Neural cell (in vitro differentiated cells): ENCODE data around the gene OR10C1. TPM values are rescaled to one million over a fixed set of nuclear protein-coding genes. Genes with fewer than 3 reads are reported as not detected.

Experiments used
- H2AFZ ChIP-seq: fragments of 200-600, 300-800 bp; sonication (generic), shearing (Covaris generic); 2 replicates; pipeline ENCODE4 v1.6.0; 2014; ENCODE audit warnings: low read depth, mild to moderate bottlenecking, antibody characterized with exemption, low read length, moderate library complexity
- H3F3A ChIP-seq: fragments of 200-600 bp; shearing (Covaris generic); 2 replicates; pipeline ENCODE4 v1.6.1; 2016; ENCODE audit warnings: mild to moderate bottlenecking, moderate library complexity, mixed read lengths, antibody characterized with exemption, low read length; ENCODE audit not compliant: insufficient read depth, poor library complexity, severe bottlenecking
- H3K27ac ChIP-seq: fragments of 200-600, 300-800 bp; sonication (generic), shearing (Covaris generic); 2 replicates; pipeline ENCODE4 v1.5.1; 2014; ENCODE audit warnings: mild to moderate bottlenecking, low read length, moderate library complexity
- H3K27me3 ChIP-seq: fragments of 300-800, 200-600 bp; sonication (generic), shearing (Covaris generic); 2 replicates; pipeline ENCODE4 v1.6.0; 2014; ENCODE audit warnings: mild to moderate bottlenecking, low read depth, low read length, moderate library complexity; ENCODE audit not compliant: insufficient read depth
- H3K36me3 ChIP-seq: fragments of 300-800, 200-600 bp; sonication (generic), shearing (Covaris generic); 2 replicates; pipeline ENCODE4 v1.5.1; 2014; ENCODE audit warnings: mild to moderate bottlenecking, antibody characterized with exemption, low read length, moderate library complexity; ENCODE audit not compliant: insufficient read depth
- H3K4me2 ChIP-seq: fragments of 300-800, 200-600 bp; sonication (generic), shearing (Covaris generic); 2 replicates; pipeline ENCODE4 v1.6.0; 2014; ENCODE audit warnings: mild to moderate bottlenecking, low read length
- H3K4me3 ChIP-seq: fragments of 300-800, 200-600 bp; sonication (generic), shearing (Covaris generic); 2 replicates; pipeline ENCODE4 v1.5.1; 2014; ENCODE audit warnings: mild to moderate bottlenecking, low read length, moderate library complexity
- H3K79me2 ChIP-seq: fragments of 200-600 bp; shearing (Covaris generic); replicated peaks from 2 replicates; pipeline ENCODE4 v1.6.0; 2014; ENCODE audit warnings: mild to moderate bottlenecking, low read length, moderate library complexity; ENCODE audit not compliant: insufficient read depth
- H3K9ac ChIP-seq: fragments of 300-800, 200-600 bp; sonication (generic), shearing (Covaris generic); 2 replicates; pipeline ENCODE4 v1.6.1; 2016; ENCODE audit warnings: mild to moderate bottlenecking, low read length, mixed read lengths
- H3K9me2 ChIP-seq: fragments of 200-600 bp; shearing (Covaris generic); 2 replicates; pipeline ENCODE4 v1.6.1; 2016; ENCODE audit warnings: mild to moderate bottlenecking, low read length, mixed read lengths; ENCODE audit not compliant: insufficient read depth
- H3K9me3 ChIP-seq: fragments of 200-600, 300-800 bp; sonication (generic), shearing (Covaris generic); 2 replicates; pipeline ENCODE4 v1.6.1; 2016; ENCODE audit warnings: mild to moderate bottlenecking, mixed run types, low read length, moderate library complexity, mixed read lengths
- H4K20me1 ChIP-seq: fragments of 200-600 bp; shearing (Covaris generic); 2 replicates; pipeline ENCODE4 v1.6.1; 2016; ENCODE audit warnings: mild to moderate bottlenecking, mixed run types; ENCODE audit not compliant: insufficient read depth
- EP300 ChIP-seq: fragments of 450-650 bp; conservative IDR thresholded peaks from 2 replicates; pipeline ENCODE4 v1.6.1; 2014; ENCODE audit warnings: antibody characterized with exemption, mild to moderate bottlenecking, moderate library complexity; ENCODE audit not compliant: poor library complexity, severe bottlenecking
- EZH2 ChIP-seq: fragments of 200-600, 300-800 bp; shearing (Covaris generic), sonication (generic); IDR thresholded peaks from 2 replicates; pipeline ENCODE4 v1.6.1; 2014; ENCODE audit warnings: antibody characterized with exemption, low read length, borderline replicate concordance, mild to moderate bottlenecking; ENCODE audit not compliant: insufficient read depth, poor library complexity, severe bottlenecking
- MXI1 ChIP-seq: fragments of 450-650 bp; conservative IDR thresholded peaks from 2 replicates; pipeline ENCODE4 v1.6.1; 2014; ENCODE audit warnings: antibody characterized with exemption, mild to moderate bottlenecking; ENCODE audit not compliant: poor library complexity, severe bottlenecking
- POLR2AphosphoS5 ChIP-seq: IDR thresholded peaks from 2 replicates; pipeline ENCODE4 v1.6.1; 2012
- RAD21 ChIP-seq: fragments of 450-650 bp; conservative IDR thresholded peaks from 2 replicates; pipeline ENCODE4 v1.6.1; 2014; ENCODE audit warnings: antibody characterized with exemption, mild to moderate bottlenecking, moderate library complexity
- SMC3 ChIP-seq: fragments of 450-650 bp; conservative IDR thresholded peaks from 2 replicates; pipeline ENCODE4 v1.6.1; 2014; ENCODE audit warnings: antibody characterized with exemption, mild to moderate bottlenecking, moderate library complexity; ENCODE audit not compliant: poor library complexity
- TAF1 ChIP-seq: IDR thresholded peaks from 2 replicates; pipeline ENCODE4 v1.6.1; 2012; ENCODE audit warnings: low read depth
- polyA plus RNA-seq: library from polyadenylated mRNA; depleted of rRNA; stranded (reverse); fragments of >200 nt; gene quantifications from 2 replicates; pipeline ENCODE4 v1.2.3, GENCODE V29; 2014
- TF ChIP-seq, protein P1 (sequence below): IDR thresholded peaks from 2 replicates; pipeline ENCODE4 v1.6.1; 2012; ENCODE audit warnings: borderline replicate concordance
- TF ChIP-seq, protein P2 (sequence below): fragments of 450-650 bp; IDR thresholded peaks from 2 replicates; pipeline ENCODE4 v1.5.1; 2014; ENCODE audit warnings: antibody characterized with exemption, mild to moderate bottlenecking, moderate library complexity; ENCODE audit not compliant: poor library complexity, severe bottlenecking

OR10C1 gene
- polyA plus RNA-seq, 1 donor from 2014 or later, result not detected

DNA sequence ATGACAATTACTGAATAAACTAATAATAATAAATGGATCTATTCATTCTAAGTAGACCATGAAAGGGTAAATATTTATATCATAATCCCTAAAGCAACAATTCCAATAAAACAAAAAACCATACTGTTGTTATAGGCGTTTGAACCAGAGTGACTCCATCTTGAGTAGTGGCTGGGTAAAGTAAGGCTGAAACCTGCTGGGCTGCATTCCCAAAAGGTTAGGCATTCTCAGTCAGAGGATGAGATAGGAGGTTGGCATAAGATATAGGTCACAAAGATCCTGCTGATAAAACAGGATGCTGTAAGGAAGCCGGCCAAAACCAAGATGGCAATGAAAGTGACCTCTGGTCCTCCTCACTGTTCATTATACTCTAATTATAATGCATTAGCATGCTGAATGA, 26.2 kb downstream of the OR10C1 start:
- Histone ChIP-seq H3K9me2 (no peaks in the 10 kb centered on the region), H2AFZ (no peak overlapping the region), H3K9me3 (no peaks in the 10 kb centered on the region), H3K27me3 (no peaks in the 10 kb centered on the region), H4K20me1 (no peaks in the 10 kb centered on the region), H3K27ac (no peak overlapping the region), H3F3A (no peaks in the 10 kb centered on the region), H3K79me2 (no peaks in the 10 kb centered on the region), H3K9ac (no peak overlapping the region), H3K4me2 (no peak overlapping the region), H3K36me3 (no peaks in the 10 kb centered on the region), H3K4me3 (no peak overlapping the region)
- TF ChIP-seq POLR2AphosphoS5 (no peak), EZH2 (no peak), EP300 (no peak), MXI1 (no peak), SMC3 (no peak), RAD21 (no peak), TAF1 (no peak)
- TF ChIP-seq, protein P1, sequence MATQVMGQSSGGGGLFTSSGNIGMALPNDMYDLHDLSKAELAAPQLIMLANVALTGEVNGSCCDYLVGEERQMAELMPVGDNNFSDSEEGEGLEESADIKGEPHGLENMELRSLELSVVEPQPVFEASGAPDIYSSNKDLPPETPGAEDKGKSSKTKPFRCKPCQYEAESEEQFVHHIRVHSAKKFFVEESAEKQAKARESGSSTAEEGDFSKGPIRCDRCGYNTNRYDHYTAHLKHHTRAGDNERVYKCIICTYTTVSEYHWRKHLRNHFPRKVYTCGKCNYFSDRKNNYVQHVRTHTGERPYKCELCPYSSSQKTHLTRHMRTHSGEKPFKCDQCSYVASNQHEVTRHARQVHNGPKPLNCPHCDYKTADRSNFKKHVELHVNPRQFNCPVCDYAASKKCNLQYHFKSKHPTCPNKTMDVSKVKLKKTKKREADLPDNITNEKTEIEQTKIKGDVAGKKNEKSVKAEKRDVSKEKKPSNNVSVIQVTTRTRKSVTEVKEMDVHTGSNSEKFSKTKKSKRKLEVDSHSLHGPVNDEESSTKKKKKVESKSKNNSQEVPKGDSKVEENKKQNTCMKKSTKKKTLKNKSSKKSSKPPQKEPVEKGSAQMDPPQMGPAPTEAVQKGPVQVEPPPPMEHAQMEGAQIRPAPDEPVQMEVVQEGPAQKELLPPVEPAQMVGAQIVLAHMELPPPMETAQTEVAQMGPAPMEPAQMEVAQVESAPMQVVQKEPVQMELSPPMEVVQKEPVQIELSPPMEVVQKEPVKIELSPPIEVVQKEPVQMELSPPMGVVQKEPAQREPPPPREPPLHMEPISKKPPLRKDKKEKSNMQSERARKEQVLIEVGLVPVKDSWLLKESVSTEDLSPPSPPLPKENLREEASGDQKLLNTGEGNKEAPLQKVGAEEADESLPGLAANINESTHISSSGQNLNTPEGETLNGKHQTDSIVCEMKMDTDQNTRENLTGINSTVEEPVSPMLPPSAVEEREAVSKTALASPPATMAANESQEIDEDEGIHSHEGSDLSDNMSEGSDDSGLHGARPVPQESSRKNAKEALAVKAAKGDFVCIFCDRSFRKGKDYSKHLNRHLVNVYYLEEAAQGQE, result no peak
- TF ChIP-seq, protein P2, sequence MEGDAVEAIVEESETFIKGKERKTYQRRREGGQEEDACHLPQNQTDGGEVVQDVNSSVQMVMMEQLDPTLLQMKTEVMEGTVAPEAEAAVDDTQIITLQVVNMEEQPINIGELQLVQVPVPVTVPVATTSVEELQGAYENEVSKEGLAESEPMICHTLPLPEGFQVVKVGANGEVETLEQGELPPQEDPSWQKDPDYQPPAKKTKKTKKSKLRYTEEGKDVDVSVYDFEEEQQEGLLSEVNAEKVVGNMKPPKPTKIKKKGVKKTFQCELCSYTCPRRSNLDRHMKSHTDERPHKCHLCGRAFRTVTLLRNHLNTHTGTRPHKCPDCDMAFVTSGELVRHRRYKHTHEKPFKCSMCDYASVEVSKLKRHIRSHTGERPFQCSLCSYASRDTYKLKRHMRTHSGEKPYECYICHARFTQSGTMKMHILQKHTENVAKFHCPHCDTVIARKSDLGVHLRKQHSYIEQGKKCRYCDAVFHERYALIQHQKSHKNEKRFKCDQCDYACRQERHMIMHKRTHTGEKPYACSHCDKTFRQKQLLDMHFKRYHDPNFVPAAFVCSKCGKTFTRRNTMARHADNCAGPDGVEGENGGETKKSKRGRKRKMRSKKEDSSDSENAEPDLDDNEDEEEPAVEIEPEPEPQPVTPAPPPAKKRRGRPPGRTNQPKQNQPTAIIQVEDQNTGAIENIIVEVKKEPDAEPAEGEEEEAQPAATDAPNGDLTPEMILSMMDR, result no peak

DNA sequence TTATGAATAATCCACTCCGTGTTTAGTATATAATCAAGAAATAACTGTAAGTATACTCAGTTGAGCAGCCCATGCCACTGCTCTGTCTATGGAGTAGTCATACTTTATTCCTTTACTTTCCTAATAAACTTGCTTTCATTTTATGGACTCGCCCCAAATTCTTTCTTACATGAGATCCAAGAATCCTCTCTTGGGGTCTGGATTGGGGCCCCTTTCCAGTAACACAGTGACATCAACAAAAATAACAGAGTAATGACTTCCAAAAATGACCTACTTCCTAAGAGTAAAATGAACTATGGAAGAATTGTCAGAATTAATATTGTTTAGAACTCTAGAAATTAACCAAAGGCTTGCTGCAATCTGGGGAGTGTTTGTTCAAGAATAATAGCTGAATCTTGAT, 26.7 kb downstream of the OR10C1 start:
- TF ChIP-seq RAD21, result no peak
- TF ChIP-seq SMC3, result no peak
- TF ChIP-seq POLR2AphosphoS5, result no peak
- TF ChIP-seq, protein P2, result no peak
- no peak for TF ChIP-seq MXI1
- H3K4me2 ChIP-seq, result no peak overlapping the region

More for the DNA sequence above, 26.7 kb downstream of the OR10C1 start:
- no peaks in the 10 kb centered on the region for H3K79me2 ChIP-seq
- no peak overlapping the region for H3K9ac ChIP-seq
- H4K20me1 ChIP-seq, result no peaks in the 10 kb centered on the region
- no peak overlapping the region for H3K4me3 ChIP-seq
- no peaks in the 10 kb centered on the region for H3K9me3 ChIP-seq
- no peaks in the 10 kb centered on the region for H3K36me3 ChIP-seq
- no peaks in the 10 kb centered on the region for H3K9me2 ChIP-seq
- no peaks in the 10 kb centered on the region for H3F3A ChIP-seq
- H3K27me3 ChIP-seq, result no peaks in the 10 kb centered on the region
- no peak overlapping the region for H3K27ac ChIP-seq
- H2AFZ ChIP-seq, result no peak overlapping the region
